Activated gamma-delta T cell treated with Interleukin-2 at 50 U/mL for 16 hours (primary cell): ENCODE measurements around the gene CCDC13.
"Not testable (repeated sequence)": the region's sequence is repeated elsewhere in the genome, so short reads cannot be mapped to it uniquely, and the experiment has no call there.

Experiments
- DNase-seq: peaks from one replicate; pipeline ENCODE4 v3.0.0-alpha.2; 2020

The CCDC13 gene, protein sequence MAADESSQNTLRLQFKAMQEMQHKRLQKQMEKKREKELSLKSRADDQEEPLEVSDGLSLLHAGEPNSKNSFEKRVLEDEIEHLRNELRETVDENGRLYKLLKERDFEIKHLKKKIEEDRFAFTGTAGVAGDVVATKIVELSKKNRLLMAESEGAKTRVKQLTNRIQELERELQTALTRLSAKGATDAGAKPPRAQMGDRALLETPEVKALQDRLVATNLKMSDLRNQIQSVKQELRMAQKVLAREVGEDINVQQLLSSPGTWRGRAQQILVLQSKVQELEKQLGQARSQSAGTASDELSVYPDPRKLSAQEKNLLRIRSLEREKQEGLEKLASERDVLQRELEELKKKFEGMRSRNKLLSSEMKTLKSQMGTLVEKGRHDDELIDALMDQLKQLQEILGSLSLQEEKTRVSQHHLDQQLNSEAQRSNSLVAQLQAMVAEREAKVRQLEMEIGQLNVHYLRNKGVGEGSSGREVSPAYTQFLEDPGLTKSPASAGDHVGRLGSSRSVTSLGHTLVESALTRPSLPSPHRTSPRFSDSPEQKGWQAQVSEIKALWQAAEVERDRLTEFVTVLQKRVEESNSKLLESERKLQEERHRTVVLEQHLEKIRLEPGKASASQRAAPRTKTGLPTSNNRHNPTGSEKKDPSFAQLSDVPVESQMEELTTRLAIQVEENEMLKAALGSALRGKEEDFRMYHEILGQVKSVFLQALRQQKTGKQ

DNA sequence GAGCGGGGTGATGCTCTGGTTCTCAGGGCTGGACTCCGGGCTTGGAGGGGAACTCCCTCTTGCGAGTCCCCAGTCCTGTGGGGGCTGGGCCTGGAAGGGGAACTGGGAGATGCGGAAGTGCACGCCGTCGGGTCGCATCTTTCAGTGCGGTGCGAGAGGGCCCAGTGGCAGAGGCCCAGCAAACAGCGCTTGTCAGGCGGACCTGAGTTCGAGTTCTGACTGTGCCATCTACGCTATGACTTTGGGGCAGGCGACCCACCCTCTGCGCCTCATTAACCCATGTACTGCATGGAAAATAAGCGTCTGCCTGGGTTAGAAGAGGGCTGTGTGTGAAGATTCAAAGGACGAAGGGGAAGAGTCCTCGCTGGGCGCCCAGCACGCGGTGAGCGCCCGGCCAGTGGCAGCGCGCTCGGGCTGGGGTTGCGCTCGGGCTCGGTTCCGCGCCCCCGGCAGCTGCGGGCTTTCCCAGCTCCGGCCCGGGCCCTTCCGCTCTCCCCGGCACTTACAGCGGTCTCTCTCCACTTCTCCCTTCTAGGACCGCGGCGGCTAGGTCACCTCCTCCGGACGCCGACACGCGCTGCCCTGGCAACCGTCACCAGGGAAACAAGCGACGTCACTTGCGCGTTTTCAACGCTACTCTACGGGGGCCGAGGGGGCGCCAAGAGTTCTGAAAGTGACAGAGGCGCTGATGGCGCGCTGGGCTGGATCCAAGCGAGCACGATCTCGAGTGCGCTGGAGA is at the start of gene CCDC13:
CCDC13 (minus strand) TSS at position 584 of the 739 bp plus-strand sequence. CDS start 14,908 bp downstream, outside the sequence.
- peak; percentile 82 for DNase-seq

DNA sequence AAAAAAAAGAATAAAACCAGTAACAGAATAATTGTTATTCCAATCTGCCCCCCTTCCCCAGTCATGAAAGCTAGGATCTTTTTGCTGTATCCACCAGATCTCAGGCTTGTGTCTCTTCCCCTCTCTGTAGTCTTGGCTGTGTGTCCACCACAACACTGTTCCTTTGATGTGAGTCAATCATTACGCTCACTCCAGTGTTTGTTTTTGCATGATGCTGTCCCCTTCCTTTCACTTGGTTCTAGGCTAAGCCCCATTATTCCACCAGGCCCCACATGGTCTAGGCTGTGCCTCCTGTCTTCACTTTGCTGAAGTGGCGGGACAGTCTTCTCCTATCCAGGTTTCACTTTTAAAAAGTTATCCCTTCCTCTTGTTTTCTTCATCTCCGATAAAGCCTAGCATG is 49.8 kb upstream of the CCDC13 start:
- DNase-seq, result no peak

DNA sequence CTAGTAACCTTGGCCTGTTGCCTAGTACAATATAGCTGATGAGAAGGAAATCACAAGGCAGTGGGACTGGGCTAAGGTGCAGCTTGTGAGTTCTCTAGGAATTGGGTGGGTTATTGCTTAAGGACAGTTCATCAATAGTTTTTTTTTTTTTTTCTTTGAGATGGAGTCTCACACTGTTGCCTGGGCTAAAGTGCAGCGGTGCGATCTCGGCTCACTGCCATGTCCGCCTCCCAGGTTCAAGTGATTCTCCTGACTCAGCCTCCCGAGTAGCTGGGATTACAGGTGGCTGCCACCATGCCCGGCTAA is 47.6 kb upstream of the CCDC13 start:
- no peak for DNase-seq

DNA sequence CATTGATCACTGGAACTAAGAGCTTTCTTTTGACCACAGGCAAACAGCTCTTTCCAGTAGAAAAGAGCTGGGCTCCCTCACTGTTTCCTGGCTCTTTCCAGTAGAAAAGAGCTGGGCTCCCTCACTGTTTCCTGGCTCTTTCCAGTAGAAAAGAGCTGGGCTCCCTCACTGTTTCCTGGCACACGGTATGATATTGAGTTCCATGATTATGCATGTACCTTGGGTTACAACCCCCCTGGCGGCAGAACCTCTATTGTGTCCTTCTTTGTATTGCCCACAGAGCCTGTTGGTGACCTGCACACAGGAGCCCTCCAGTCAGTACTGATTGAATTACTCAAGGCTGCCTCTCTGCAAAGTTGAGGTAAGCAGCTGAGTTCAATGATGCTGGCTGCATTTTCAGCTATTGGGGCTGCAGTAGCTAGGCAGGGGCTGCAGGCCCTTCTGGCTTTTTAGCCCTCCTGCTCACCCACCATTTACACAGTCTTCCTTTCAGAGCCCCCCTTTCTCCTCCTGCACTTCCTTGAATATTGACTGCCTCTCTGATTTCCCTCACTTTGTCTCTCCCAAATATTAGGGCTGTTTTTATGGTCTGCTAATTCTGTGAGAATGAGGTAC is 46.4 kb upstream of the CCDC13 start:
- no peak for DNase-seq

DNA sequence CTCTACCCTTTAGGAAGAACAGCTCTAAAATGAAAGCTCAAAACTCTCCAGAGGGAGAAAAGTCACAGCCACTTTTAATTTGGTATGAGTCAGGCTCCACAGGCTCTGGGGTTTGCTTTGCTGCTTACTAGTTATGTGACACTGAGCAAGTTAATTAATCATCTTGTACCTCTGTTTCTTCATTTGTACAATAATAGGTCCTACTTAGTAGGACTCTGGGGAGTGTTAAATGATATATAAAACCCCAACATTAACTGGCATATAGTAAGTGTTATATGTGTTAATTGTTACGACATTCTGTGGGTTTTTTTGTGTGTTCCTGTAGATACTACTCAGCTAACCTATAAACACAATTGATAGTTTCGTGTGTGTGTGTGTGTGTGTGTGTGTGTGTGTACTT is 42.8 kb upstream of the CCDC13 start:
- DNase-seq, result no peak

DNA sequence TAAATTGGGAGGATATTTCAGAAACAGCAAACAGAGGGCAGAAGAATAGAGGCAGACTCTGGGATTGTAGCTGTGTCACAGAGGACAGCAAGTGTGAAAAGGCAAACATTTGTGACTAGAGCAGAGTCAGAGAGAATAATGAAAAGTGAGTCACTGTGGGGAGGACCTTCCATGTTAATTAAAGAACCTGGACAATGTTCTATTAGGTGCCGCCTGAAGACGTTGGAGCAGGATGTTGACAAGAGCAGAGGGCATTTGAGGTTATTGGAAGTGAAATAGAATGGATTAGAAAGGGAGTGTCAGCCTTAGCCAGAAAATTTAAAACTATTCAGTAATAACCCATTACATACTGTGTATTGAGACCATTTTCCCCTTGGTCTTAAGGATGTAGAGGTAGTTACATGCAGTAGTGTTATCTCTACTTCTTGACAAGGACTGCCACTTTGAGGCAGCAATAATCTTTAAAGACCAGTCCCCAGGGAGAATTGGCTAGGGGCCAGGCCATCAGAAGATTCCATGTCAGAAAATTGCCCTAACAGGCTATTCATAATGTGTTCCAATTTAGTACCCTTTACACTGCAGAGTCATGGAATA is 42.0 kb upstream of the CCDC13 start:
- DNase-seq, result no peak

DNA sequence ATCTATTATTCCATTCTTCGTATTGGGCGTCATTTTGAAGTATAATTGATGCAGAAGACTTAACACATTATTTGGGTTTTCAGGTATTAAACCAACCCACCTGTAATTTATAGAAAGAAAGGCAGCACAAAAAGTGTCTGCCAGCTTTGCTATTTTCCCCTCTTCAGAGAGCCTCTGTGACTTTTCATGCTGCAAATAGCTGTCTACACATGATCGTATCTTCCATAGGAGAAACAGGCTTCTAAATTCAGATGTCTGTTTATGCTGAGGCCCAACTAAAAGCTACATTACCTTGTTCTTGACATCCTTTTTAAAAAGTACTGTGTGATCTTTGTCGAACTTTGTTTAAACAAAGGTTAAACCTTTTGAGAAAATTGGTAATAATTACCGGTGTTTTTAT is 41.2 kb upstream of the CCDC13 start:
- DNase-seq, result no peak

DNA sequence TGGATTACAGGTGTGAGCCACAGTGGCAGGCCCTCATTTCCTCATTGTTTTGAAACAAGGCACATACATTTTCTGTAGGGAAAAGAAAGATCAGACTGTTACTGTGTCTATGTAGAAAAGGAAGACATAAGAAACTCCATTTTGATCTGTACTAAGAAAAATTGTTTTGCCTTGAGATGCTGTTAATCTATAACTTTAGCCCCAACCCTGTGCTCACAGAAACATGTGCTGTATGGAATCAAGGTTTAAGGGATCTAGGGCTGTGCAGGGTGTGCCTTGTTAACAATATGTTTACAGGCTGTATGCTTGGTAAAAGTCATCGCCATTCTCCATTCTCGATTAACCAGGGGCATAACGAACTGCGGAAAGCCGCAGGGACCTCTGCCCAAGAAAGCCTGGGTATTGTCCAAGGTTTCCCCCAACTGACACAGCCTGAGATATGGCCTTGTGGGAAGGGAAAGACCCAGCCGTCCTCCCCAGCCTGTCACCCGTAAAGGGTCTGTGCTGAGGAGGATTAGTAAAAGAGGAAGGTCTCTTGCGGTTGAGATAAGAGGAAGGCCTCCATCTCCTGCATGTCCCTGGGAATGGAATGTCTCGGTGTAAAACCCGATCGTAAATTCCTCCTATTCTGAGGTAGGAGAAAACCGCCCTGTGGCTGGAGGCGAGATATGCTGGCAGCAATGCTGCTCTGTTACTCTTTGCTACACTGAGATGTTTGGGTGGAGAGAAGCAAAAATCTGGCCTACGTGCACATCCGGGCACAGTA is 38.2 kb upstream of the CCDC13 start:
- not testable (repeated sequence) for DNase-seq

DNA sequence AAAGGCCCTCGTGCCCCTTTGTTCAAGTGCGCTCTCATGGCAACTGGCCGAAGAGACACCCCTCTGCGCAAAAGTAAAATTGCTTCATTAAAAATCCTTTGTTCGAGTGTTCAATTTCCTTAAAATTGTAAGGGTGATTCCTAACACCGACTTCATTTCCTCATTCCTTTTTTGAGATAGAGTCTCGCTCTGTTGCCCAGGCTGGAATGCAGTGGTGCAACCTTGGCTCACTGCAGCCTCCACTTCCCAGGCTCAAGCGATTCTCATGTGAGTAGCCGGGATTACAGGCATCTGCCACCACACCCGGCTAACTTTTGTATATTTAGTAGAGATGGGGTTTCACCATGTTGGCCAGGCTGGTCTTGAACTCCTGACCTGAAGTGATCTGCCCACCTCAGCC is 37.7 kb upstream of the CCDC13 start:
- DNase-seq, result not testable (repeated sequence)

DNA sequence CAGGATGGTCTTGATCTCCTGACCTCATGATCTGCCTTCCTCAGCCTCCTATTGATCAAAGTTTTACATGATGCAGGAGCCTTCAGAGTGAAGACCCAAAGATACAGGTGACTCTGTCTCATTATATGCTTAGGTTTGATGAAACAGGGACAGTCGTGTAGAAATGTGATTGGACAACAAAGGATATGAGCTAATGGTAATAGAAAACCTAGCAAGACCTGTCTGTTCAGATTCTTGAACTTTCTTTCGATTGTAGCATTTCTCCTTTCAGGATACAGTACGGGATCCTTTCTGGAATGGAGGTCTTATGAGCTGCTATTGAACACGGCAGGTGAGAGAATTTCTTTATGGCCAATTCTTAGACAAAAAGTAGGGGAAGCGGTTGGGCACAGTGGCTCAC is 36.1 kb upstream of the CCDC13 start, which contains the start of gene ACKR2:
ACKR2 (plus strand) TSS at position 244 of the 400 bp plus-strand sequence. CDS start 55,058 bp downstream, outside the sequence.
- no peak for DNase-seq

DNA sequence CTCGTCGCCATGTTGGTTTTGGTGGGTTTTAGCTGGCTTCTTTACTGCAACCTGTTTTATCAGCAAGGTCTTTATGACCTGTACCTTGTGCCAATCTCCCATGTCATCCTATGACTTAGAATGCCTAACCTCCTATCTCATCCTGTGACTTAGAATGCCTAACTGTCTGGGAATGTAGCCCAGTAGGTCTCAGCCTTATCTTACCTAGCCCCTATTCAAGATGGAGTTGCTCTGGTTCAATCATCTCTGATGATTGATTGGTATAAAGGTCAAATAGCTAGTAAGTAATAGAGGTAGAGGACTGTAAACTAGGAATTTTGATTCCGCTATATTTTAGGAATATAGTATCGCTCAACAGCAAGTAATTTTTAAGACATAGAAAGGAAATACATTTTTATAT is 34.9 kb upstream of the CCDC13 start:
- no peak for DNase-seq

DNA sequence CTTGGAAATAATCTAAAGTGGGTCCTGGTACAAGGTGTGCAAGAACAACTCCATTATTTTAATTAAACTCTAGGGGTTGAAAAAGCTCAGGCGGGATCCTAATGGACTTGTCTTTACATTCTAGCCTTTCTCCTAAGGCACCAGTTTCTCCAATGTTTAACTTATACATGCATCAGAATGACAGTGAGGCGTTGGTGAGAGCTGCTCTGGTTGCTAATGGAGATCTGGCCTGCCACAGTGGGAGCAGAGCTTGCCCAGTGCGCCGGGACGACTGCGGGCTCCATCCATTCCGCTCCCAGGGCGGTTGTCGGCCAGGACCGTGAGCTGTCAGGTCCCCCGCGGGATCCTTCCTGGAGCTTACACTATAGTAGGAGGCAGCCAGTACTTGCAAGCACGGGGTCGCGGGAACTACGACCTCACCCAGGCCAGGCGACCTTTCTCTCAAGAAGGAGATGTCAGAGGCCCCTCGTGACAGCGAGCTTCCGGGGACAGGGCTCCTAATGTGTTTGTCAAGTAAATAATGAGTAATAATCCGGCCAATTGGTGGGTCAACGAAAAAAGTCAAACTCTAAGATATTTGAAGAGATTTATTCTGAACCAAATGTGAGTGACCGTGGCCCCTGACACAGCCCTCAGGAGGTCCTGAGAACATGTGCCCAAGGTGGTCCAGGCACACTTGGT is 32.2 kb upstream of the CCDC13 start:
- DNase-seq, result no peak

DNA sequence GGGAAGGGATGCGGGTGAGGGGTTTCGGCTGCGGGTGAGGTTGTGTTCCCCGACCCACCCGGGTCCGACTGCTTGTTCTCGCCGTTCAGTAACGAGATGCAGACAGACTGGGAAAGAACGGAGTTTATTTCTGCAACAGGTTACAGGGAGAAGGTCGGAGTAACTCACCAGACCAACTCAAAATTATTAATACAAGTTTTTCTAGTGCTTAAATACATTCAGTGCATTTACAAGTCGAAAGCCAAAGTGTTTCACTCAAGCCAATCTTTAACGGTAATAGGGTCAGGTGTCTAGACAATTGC is 31.7 kb upstream of the CCDC13 start:
- DNase-seq, result no peak

DNA sequence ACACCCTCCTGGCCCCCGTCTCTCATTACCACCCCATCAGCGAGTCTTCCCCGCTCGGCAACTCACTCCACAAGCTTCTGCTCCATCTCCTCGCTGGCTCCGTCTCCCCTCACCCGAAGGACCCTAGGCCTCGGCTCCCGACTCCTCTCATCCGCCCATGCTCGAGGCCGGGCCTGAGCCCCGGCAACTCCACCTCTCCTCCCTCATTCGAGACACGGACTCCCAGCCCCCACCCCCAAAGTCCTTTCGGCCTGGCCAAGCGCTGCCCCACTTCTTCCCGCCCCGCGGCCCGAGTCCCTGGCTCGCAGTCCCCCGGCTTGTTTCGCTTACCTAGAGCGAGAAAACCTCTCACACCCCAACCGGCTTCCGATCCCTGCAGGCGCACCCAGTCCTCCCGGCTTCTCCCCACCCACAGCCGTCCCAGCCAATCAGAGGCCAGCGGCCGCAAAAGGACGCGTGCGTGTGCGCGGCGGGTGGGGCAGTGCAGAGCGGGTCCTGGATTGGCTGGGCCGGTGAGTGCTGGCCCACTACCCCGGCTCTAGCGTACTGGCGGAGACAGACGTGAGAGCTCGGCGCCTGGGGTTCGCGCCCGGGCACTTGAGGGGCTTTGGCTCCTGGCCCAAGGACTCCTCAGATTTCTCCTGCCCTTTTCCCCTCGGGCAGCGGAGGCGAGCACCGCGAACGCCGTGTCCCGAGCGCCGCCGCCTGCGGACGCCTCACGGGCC is 31.2 kb upstream of the CCDC13 start, which contains the start of gene HIGD1A:
HIGD1A (minus strand) TSS at position 385 of the 725 bp plus-strand sequence. CDS start 10,237 bp downstream, outside the sequence.
- DNase-seq, result peak; percentile 91

DNA sequence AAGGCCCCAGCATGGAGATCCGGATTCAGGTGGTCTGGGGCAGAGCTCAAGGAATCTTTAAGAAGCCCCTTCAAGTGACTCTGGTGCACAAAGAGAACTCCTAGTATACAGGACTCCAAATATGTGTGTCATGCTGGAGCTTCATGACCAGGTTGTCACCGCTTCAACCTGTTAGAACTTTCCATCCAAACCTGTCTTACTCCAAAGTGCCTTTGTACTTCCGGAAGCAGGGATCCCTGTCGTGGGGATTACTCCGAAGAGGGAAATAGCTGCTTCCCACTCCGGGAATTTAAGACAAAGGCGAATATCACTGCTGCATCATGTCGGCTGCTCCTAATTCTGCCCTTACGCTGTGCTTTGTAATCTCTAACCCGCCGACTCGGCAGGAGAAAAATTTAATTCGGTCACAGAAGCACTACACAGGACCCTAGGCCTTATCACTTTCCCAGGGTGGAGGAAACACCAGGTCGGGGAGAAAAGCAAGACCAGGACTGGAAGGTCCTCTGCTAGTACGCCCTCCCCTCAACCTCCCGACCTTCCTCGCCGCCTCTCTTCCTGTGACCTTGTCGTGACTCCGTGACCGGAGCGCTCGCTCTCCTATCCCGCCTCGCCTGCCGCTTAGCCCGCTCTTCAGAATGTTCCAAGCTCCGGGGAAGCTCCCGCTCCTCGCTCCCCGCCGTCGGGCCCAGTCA is 30.5 kb upstream of the CCDC13 start:
- DNase-seq, result peak; percentile 11

DNA sequence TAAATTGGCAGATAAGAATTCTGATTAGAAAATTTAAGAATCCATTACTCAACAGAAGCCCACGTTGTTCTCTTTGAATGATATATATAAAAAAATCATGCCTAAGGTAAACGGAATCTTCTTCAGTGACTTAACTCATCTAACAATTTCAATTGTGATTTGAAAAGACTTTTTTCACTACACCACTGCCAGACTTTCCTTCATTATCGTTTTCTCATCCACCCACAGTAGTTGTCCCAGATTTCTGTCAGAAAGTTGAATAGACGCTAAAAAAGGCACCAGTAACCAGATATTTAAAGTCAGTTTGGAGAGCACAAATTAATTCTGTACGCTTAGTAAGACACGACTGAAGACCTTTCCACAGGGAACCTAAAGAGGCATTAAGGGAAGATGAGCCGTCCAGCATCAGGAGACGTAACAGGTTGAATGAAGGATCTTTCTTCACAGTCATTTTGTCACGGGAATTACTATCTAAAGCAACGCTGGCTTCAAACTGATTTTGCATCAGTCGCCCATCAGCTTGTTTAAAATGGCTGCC is 29.9 kb upstream of the CCDC13 start:
- no peak for DNase-seq

DNA sequence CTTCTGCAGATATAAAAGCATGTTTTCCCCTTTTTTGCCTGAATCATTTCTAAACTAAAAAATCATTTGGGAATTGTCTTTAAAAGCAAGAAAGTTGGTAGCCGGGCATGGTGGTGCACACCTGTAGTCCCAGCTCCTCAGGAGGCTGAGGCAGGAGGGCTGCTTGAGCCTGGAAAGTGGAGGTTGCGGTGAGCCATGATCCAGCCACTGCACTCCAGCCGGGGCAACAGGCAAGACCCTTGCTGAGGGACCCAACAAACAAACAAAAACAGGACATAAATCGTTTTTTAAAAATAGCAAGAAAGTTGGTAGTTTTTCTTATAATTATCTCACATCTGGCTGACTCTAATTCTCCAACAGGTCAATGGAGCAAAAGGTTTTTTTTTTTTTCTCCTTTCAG is 28.7 kb upstream of the CCDC13 start:
- DNase-seq, result no peak

DNA sequence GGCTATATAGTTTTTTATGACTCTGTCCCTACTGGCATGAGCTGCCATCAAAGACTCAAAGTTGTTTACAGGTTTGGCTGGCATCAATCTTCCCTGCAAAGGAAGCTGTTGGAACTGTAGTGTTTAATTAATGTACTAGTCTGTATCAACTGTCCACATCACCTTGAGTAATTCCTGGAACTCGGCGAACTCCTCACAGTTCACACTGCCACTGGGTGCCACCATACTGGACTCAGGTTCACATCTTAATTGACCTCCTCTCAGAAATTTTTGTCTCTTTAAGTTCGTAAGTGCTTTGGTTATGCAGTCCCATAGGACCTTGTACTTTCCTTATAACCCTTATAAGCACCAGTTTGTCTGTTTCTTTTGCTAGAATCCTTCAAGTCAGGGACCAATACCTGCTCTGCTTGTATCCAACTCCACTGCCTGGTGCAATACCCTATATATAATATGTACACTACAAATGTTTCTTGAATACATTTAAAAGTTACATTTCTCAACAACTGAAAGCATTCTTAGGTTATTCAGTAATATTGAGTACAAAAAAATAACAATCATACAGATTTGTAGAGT is 28.1 kb upstream of the CCDC13 start:
- DNase-seq, result no peak

DNA sequence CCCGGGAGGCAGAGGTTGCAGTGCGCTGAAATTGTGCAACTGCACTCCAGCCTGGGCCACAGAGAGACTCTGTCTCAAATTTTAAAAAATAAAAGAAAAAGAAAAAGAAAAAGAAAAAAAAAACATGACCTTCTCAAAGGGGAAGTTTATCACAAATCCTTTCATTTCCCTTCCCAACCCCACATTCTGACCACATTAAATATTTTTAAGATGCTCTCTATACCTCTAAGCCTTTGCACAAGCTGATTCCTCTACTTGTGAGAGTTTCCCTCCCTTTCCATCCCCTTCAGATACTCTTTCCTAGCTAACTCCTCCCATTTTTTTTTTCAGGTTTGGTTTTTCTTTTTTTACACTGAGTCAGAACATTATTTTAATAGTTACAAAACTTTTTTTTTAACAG is 27.2 kb upstream of the CCDC13 start:
- DNase-seq, result no peak
